PC-3 (cell line): Measurements from ENCODE around the gene CRABP1. TPM values are rescaled to one million over a fixed set of nuclear protein-coding genes. Genes with fewer than 3 reads are reported as not detected.

Experiments used
- ATAC-seq: fragments of 200-7000 bp; cut with Tn5 transposase; 2 replicates; pipeline ENCODE4 v1.9.1; 2020; ENCODE audit warnings: mild to moderate bottlenecking, moderate library complexity
- BruUV-seq: library from RNA; stranded (reverse); fragments of 400-500 nt; replicated peaks from 2 replicates; lab custom pipeline; 2021; lab: Mats Ljungman, UMichigan
- CTCF ChIA-PET: fragments of 300-600 bp; sonication (Branson Sonifier 250); formaldehyde crosslinking; loops from one replicate; lab custom pipeline; 2022; ENCODE audit warnings: antibody characterized with exemption; lab: Charles Lee
- POLR2A ChIA-PET: fragments of 300-600 bp; sonication (Branson Sonifier 250); formaldehyde crosslinking; loops from one replicate; lab custom pipeline; 2022; ENCODE audit warnings: antibody characterized with exemption; ENCODE audit not compliant: unreplicated experiment; lab: Charles Lee
- DNase-seq: peaks from one replicate; pipeline ENCODE4 v3.0.0-alpha.2; 2015
- H2AFZ ChIP-seq: fragments of 300-600 bp; sonication (generic); 2 replicates; pipeline ENCODE4 v1.6.0; 2016; ENCODE audit warnings: antibody characterized with exemption, low read length
- H3F3A ChIP-seq: fragments of 300-600 bp; sonication (generic); one replicate; pipeline ENCODE4 v1.6.0; 2017; ENCODE audit warnings: antibody characterized with exemption, low read length, control low read depth, mild to moderate bottlenecking; ENCODE audit not compliant: unreplicated experiment
- H3K27ac ChIP-seq: fragments of 300-600 bp; sonication (generic); 2 replicates; pipeline ENCODE4 v1.5.1; 2016; ENCODE audit warnings: mild to moderate bottlenecking, low read length
- H3K27me3 ChIP-seq: fragments of 300-600 bp; sonication (generic); 2 replicates; pipeline ENCODE4 v1.6.1; 2016; ENCODE audit warnings: low read length, mixed read lengths
- H3K36me3 ChIP-seq: fragments of 300-600 bp; sonication (generic); 2 replicates; pipeline ENCODE4 v1.6.1; 2016; ENCODE audit warnings: low read depth, mixed run types, low read length, mixed read lengths
- H3K4me1 ChIP-seq: fragments of 300-600 bp; sonication (generic); 2 replicates; pipeline ENCODE4 v1.5.1; 2016; ENCODE audit warnings: low read length; ENCODE audit not compliant: insufficient read depth
- H3K4me2 ChIP-seq: fragments of 300-600 bp; sonication (generic); 2 replicates; pipeline ENCODE4 v1.6.0; 2016; ENCODE audit warnings: low read length
- H3K4me3 ChIP-seq: fragments of 300-600 bp; sonication (generic); 2 replicates; pipeline ENCODE4 v1.5.1; 2016; ENCODE audit warnings: mild to moderate bottlenecking, low read length, mixed read lengths
- H3K79me2 ChIP-seq: fragments of 300-600 bp; sonication (generic); 2 replicates; pipeline ENCODE4 v1.6.1; 2017; ENCODE audit warnings: low read length, mixed read lengths
- H3K9ac ChIP-seq: fragments of 300-600 bp; sonication (generic); 2 replicates; pipeline ENCODE4 v1.6.0; 2016; ENCODE audit warnings: mild to moderate bottlenecking, low read length
- H3K9me2 ChIP-seq: fragments of 300-600 bp; sonication (generic); replicated peaks from 2 replicates; pipeline ENCODE4 v1.6.1; 2016; ENCODE audit warnings: mixed run types, low read length, mixed read lengths
- H3K9me3 ChIP-seq: fragments of 300-600 bp; sonication (generic); 2 replicates; pipeline ENCODE4 v1.6.1; 2016; ENCODE audit warnings: low read length, mixed read lengths
- H4K20me1 ChIP-seq: fragments of 300-600 bp; sonication (generic); 2 replicates; pipeline ENCODE4 v1.6.1; 2016; ENCODE audit warnings: low read length, mixed read lengths
- EZH2 ChIP-seq: fragments of 300-600 bp; sonication (generic); IDR thresholded peaks from one replicate; pipeline ENCODE4 v1.6.1; 2017; ENCODE audit warnings: antibody characterized with exemption, mild to moderate bottlenecking, low read length; ENCODE audit not compliant: unreplicated experiment
- EZH2phosphoT487 ChIP-seq: fragments of 300-600 bp; sonication (generic); IDR thresholded peaks from 2 replicates; pipeline ENCODE4 v1.6.1; 2018; ENCODE audit warnings: mild to moderate bottlenecking, antibody characterized with exemption, low read length, borderline replicate concordance
- intact Hi-C: fragments of 100-400 bp; cut with micrococcal nuclease; formaldehyde crosslinking; loops from 2 replicates; pipeline ENCODE4 v1.9.0; 2023
- total RNA-seq: library from RNA; depleted of rRNA; stranded (reverse); fragments of >200 nt; gene quantifications from 2 replicates; pipeline ENCODE4 v1.2.3, GENCODE V29; 2014
- TF ChIP-seq, protein P1 (sequence below): fragments of 300-600 bp; sonication (generic); conservative IDR thresholded peaks from 2 replicates; pipeline ENCODE4 v1.5.1; 2017; ENCODE audit warnings: antibody characterized with exemption, low read depth, mild to moderate bottlenecking, low read length

The CRABP1 gene
- total RNA-seq, 1 experiment from 2014 or later, result not detected

GRCh38 chr15:78307976-78308375, 32.2 kb upstream of the CRABP1 start:
- Histone ChIP-seq H2AFZ (peak overlapping the region; percentile 73), H3K4me3 (peak overlapping the region; percentile 17; the same call in 1 of the 2 replicates), H3K9me2 (no peaks in the 10 kb centered on the region), H3K79me2 (no peaks in the 10 kb centered on the region), H3K9me3 (no peaks in the 10 kb centered on the region), H3K27ac (no peak overlapping the region), H3K27me3 (no peaks in the 10 kb centered on the region), H3K36me3 (no peaks in the 10 kb centered on the region), H4K20me1 (no peaks in the 10 kb centered on the region), H3K9ac (no peak overlapping the region), H3F3A (no peaks in the 10 kb centered on the region), H3K4me1 (peaks cover 2% of the 10 kb centered on the region), H3K4me2 (peak overlapping the region; percentile 49; the same call in 1 of the 2 replicates)
- CTCF ChIA-PET, result interaction anchor here (1.2 kb wide), 1 partner anchor 115 kb away, joined by 3 read pairs; no protein-coding TSS in a partner anchor
- no peak for DNase-seq
- no TSS peak for BruUV-seq
- intact Hi-C loops, result loop anchor here (1.0 to 2.0 kb wide), 3 partner anchors 107 to 174 kb away; no protein-coding TSS in a partner anchor
- POLR2A ChIA-PET, result no interaction called here
- peak; percentile 14; the same call in 1 of the 2 replicates for ATAC-seq
- no peak for TF ChIP-seq EZH2

DNA sequence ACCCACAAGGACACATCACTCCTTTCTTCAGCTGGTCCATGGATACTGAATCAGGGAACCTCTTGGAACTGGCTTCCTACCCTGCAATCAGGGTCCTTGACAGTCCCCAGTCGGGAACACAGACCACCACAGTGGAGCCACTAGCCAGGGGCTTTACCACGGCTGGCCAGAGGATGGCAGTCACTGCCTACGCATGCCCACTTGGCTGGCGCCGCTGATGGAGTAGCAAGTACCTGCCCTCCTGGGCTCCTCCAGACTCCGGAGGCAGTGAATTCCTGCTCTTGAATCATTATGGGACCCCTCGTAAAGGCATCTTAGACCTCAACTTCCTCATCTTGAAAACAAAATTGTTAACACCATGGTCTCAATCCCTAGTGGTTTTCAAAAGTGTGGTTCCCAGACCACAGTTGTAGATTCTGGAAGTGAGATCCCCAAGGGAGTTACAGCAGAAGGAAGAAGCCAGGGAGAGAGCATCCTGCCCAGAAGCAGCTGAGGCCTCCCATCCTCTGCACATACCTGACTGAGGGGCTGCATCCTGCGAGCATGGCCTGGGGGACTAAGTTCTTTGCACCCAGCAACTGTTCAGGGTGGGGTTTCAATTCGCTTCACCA, 31.6 kb upstream of the CRABP1 start:
- no peak overlapping the region for H3K9ac ChIP-seq
- intact Hi-C loops, result loop anchor here (1.0 to 2.0 kb wide), 3 partner anchors 107 to 174 kb away; no protein-coding TSS in a partner anchor

GRCh38 chr15:78311292-78311691, 28.9 kb upstream of the CRABP1 start:
- Histone ChIP-seq H3K36me3 (no peaks in the 10 kb centered on the region), H3K9me2 (no peaks in the 10 kb centered on the region), H4K20me1 (no peaks in the 10 kb centered on the region), H3K4me1 (no peaks in the 10 kb centered on the region), H3K9ac (no peak overlapping the region), H3F3A (no peaks in the 10 kb centered on the region), H3K4me3 (no peak overlapping the region), H3K27ac (no peak overlapping the region), H3K4me2 (no peak overlapping the region), H3K27me3 (no peaks in the 10 kb centered on the region), H3K9me3 (no peaks in the 10 kb centered on the region), H3K79me2 (no peaks in the 10 kb centered on the region), H2AFZ (no peak overlapping the region)
- ATAC-seq, result no peak
- no peak for TF ChIP-seq EZH2
- TF ChIP-seq EZH2phosphoT487, result no peak
- TF ChIP-seq, protein P1, sequence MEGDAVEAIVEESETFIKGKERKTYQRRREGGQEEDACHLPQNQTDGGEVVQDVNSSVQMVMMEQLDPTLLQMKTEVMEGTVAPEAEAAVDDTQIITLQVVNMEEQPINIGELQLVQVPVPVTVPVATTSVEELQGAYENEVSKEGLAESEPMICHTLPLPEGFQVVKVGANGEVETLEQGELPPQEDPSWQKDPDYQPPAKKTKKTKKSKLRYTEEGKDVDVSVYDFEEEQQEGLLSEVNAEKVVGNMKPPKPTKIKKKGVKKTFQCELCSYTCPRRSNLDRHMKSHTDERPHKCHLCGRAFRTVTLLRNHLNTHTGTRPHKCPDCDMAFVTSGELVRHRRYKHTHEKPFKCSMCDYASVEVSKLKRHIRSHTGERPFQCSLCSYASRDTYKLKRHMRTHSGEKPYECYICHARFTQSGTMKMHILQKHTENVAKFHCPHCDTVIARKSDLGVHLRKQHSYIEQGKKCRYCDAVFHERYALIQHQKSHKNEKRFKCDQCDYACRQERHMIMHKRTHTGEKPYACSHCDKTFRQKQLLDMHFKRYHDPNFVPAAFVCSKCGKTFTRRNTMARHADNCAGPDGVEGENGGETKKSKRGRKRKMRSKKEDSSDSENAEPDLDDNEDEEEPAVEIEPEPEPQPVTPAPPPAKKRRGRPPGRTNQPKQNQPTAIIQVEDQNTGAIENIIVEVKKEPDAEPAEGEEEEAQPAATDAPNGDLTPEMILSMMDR, result no peak
- BruUV-seq, result no TSS peak
- no peak for DNase-seq
- CTCF ChIA-PET, result interaction anchor here (1.6 kb wide), 1 partner anchor 104 kb away, joined by 3 read pairs; no protein-coding TSS in a partner anchor
- intact Hi-C loops, result no loop called here
- POLR2A ChIA-PET, result no interaction called here

More for the DNA sequence above, 31.6 kb upstream of the CRABP1 start:
- Histone ChIP-seq H2AFZ (peak overlapping the region; percentile 73), H3K9me2 (no peaks in the 10 kb centered on the region), H3K27ac (no peak overlapping the region), H3K9me3 (no peaks in the 10 kb centered on the region), H3F3A (no peaks in the 10 kb centered on the region), H3K4me3 (peak overlapping the region; percentile 17; the same call in 1 of the 2 replicates), H3K27me3 (no peaks in the 10 kb centered on the region), H3K4me2 (peak overlapping the region; percentile 49; the same call in 1 of the 2 replicates), H3K4me1 (no peaks in the 10 kb centered on the region), H3K36me3 (no peaks in the 10 kb centered on the region), H4K20me1 (no peaks in the 10 kb centered on the region), H3K79me2 (no peaks in the 10 kb centered on the region)
- CTCF ChIA-PET, result interaction anchor here (0.6 to 1.2 kb wide), 3 partner anchors 107 to 192 kb away, joined by 3 to 7 read pairs (median 4); no protein-coding TSS in a partner anchor
- ATAC-seq, result peak; percentile 88
- BruUV-seq, result no TSS peak
- TF ChIP-seq, protein P1, result peak; percentile 94
- no peak for TF ChIP-seq EZH2phosphoT487
- DNase-seq, result peak; percentile 79
- POLR2A ChIA-PET, result no interaction called here
